ENCODE results near the gene ARID5B.

ARID5B gene

DNA sequence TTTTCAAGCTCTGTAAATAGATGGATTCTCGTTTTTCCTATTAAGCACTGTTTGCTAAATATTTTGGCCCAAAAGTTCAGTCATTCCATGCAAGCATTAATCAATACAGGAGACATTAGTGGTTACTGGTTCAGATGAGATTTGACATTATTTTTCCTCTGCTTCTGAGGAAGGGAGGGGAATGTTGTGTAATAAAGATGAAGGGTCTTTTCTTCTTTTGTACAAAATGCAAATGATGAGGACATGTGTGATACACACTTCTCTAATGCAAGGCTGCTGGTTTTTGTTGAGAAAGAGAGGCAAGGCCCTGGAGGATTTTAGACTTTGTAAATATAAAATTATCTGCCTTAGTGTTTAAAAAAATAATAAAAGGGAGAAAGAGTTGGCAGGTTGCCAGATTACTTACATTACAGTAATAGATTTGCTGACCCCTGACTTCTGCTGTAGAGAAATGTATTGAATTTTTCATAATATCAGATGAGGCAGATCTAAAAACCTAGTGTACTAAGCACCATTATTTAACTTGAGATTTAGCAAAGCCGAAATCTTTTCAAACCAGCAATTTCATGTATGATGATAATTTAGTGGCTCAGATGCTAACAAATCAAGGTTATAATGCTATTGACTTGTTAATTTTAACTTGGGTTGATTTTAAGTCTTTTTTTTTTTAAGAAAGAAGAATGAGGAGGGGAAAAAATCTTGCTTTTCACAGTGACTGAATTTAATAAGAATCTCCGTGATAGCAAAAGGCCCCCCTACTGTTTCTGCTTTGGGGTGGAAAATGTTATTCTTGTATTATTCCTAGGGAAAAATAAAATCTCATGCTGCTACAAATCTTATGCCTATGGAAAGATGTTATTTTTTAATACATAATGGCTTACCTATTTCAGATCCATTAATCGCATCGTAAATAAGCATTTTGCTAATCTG, 180.1 kb downstream of the ARID5B start:
- TF ChIP-seq, protein P1, sequence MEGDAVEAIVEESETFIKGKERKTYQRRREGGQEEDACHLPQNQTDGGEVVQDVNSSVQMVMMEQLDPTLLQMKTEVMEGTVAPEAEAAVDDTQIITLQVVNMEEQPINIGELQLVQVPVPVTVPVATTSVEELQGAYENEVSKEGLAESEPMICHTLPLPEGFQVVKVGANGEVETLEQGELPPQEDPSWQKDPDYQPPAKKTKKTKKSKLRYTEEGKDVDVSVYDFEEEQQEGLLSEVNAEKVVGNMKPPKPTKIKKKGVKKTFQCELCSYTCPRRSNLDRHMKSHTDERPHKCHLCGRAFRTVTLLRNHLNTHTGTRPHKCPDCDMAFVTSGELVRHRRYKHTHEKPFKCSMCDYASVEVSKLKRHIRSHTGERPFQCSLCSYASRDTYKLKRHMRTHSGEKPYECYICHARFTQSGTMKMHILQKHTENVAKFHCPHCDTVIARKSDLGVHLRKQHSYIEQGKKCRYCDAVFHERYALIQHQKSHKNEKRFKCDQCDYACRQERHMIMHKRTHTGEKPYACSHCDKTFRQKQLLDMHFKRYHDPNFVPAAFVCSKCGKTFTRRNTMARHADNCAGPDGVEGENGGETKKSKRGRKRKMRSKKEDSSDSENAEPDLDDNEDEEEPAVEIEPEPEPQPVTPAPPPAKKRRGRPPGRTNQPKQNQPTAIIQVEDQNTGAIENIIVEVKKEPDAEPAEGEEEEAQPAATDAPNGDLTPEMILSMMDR (IDR thresholded peaks at IDR 0.05; ENCODE audit: low read depth, low read length): no peak

GRCh38 chr10:62082271-62082656, 180.8 kb downstream of the ARID5B start:
- TF ChIP-seq, protein P1 (IDR thresholded peaks at IDR 0.05; ENCODE audit: low read depth, low read length): no peak
- no peak for DNase-seq (ENCODE audit: extremely low read depth, low read depth)

More for the DNA sequence above, 180.1 kb downstream of the ARID5B start:
- DNase-seq (ENCODE audit: extremely low read depth, low read depth): no peak

DNA sequence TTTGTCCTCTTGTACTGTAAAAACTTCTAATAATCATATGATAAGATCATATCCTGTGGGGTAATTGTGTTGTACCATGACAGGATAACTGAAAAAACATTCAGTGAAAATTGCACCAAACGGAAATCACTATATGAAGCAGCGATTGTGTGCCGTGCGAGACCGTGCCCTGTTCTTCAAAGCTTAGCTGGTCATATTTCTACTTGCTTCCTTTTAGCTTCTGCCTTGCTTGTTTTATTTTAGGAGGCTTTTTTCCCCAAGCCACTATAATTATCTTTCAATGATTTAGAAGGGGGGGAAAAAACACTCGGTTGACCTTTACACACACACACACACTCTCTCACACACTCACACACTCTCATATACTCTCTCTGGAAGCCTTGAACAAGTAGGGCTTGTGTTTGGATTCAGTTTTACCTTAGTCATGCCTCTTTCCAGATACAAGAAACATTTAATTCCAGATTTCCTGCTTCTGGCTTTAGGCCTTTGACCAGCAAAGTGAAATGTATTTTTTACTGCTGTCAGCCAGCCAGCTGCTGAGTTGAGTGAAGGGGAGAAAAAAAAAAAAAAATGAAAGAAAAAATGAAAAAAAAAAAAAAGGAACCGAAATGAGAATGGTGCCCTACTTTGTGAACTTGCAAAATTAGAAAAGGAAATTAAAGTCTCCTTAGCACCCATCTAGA, 181.4 kb downstream of the ARID5B start:
- TF ChIP-seq, protein P1 (IDR thresholded peaks at IDR 0.05; ENCODE audit: low read depth, low read length): no peak
- DNase-seq (ENCODE audit: extremely low read depth, low read depth): no peak

DNA sequence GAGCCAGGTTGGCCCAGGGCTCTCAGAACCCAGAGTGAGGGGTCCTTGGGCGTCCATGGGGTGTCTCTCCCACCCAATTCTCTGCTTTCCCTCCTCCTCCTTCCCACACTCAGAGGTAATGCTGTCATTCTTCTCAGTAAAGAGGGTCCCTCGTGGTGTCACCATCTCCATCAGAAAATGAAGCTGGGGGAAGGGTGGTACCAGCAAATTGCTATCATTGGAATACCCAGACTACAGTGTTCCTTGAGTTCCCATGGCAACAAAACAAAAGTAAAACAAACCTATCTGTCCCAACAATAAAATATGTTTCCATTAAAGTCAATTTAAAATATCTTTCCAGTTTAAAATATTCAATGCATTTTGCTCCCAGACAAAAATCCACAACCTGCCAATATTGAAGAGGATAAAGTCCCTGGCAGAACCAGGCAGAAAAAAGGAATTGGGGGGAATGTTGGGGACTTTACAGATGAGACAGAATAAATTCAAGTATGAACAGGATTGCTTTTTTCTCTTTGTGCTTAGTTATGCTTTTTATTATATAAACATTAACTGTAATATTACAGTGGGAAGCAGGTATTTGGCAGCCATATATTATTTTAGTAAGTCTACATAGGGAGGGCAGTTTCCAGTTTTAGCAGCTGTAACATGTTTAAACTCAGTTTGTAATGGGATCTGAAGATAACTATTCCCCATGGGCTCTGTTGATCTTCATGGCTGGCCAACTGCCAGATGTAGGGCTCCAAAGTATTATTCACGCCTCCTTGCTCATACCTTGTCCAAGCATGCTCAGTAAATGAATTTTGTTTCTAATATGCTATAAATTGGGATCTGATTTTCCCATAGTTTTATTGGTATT, 182.1 kb downstream of the ARID5B start:
- TF ChIP-seq, protein P1 (IDR thresholded peaks at IDR 0.05; ENCODE audit: low read depth, low read length): no peak
- no peak for DNase-seq (ENCODE audit: extremely low read depth, low read depth)

- TF ChIP-seq, protein P1 (IDR thresholded peaks at IDR 0.05; ENCODE audit: low read depth, low read length): no peak
- DNase-seq (ENCODE audit: extremely low read depth, low read depth): no peak
These were observed 183.0 kb downstream of the ARID5B start for GRCh38 chr10:62084451-62084850.

- TF ChIP-seq, protein P1 (IDR thresholded peaks at IDR 0.05; ENCODE audit: low read depth, low read length): no peak
- DNase-seq (ENCODE audit: extremely low read depth, low read depth): no peak
These were observed 183.9 kb downstream of the ARID5B start for GRCh38 chr10:62085404-62085803.
